HCT116 (cell line): ENCODE data around the gene TSPAN33. TPM values are rescaled to one million over a fixed set of nuclear protein-coding genes. Genes with fewer than 3 reads are reported as not detected.

Experiments used
- ATAC-seq: fragments of 200-7000 bp; cut with Tn5 transposase; 2 replicates; pipeline ENCODE4 v1.9.1; 2020; ENCODE audit warnings: mild to moderate bottlenecking, moderate library complexity
- BruUV-seq: library from RNA; stranded (reverse); fragments of 400-500 nt; replicated peaks from 2 replicates; lab custom pipeline; 2021; lab: Mats Ljungman, UMichigan
- CTCF ChIA-PET: fragments of 300-600 bp; sonication (Branson Sonifier 250); formaldehyde crosslinking; loops from one replicate; lab custom pipeline; 2021; ENCODE audit warnings: antibody characterized with exemption; lab: Charles Lee
- POLR2A ChIA-PET: fragments of 300-600, 350-600 bp; sonication (Branson Sonifier 250); formaldehyde crosslinking; loops from one replicate; lab custom pipeline; 2021; ENCODE audit warnings: antibody characterized with exemption; lab: Charles Lee
- RAD21 ChIA-PET, 2 experiments: fragments of 300-600 bp; sonication (Branson Sonifier 250); formaldehyde crosslinking; loops; one replicate each; lab custom pipeline; 2023; ENCODE audit warnings: low total read pairs in 2 of 2; ENCODE audit not compliant: uncharacterized antibody in 2 of 2, unreplicated experiment in 2 of 2, low non-redundant PET in 1 of 2; lab: Charles Lee
- DNase-seq: peaks from one replicate; pipeline ENCODE4 v3.0.0-alpha.2; 2010; ENCODE audit warnings: low read depth, low spot score
- H2AFZ ChIP-seq: fragments of 200-600 bp; shearing (Covaris generic), sonication (generic); 2 replicates; pipeline ENCODE4 v1.6.1; 2017; ENCODE audit warnings: low read depth, mixed run types, mixed read lengths, antibody characterized with exemption, low read length; ENCODE audit not compliant: poor library complexity, severe bottlenecking
- H3K27ac ChIP-seq: 2 replicates; pipeline ENCODE4 v1.5.1; 2012; ENCODE audit warnings: low read depth, low read length
- H3K27me3 ChIP-seq: fragments of 200-600 bp; sonication (generic); 2 replicates; pipeline ENCODE4 v1.6.1; 2016; ENCODE audit warnings: mixed run types, low read length, mixed read lengths; ENCODE audit not compliant: insufficient read depth
- H3K36me3 ChIP-seq, 2 experiments: fragments of 200-500 bp in 1 of 2; fragments of 200-600 bp in 1 of 2; sonication (Bioruptor generic) in 1 of 2; sonication (generic) in 1 of 2; 2 replicates each; pipeline versions ENCODE4 v1.5.1 to v1.6.1; 2014 to 2016; ENCODE audit warnings: low read length in 2 of 2, inconsistent platforms in 1 of 2, mixed read lengths in 1 of 2, mixed run types in 1 of 2; ENCODE audit not compliant: insufficient read depth in 2 of 2, control insufficient read depth in 1 of 2
- H3K4me1 ChIP-seq, 2 experiments: fragments of 200-600 bp in 1 of 2; sonication (generic) in 1 of 2; 2 replicates each; pipeline versions ENCODE4 v1.5.1 to v1.6.1; 2012 to 2017; ENCODE audit warnings: low read length in 2 of 2, inconsistent platforms in 1 of 2, mild to moderate bottlenecking in 1 of 2, mixed read lengths in 1 of 2, mixed run types in 1 of 2, moderate library complexity in 1 of 2; ENCODE audit not compliant: insufficient read depth in 2 of 2, control insufficient read depth in 1 of 2
- H3K4me2 ChIP-seq: fragments of 200-600 bp; sonication (generic); 2 replicates; pipeline ENCODE4 v1.6.1; 2017; ENCODE audit warnings: mixed run types, low read length, mixed read lengths
- H3K4me3 ChIP-seq, 2 experiments: fragments of 200-600 bp in 1 of 2; sonication (generic) in 1 of 2; replicated peaks in 1 of 2; 2 replicates each; pipeline ENCODE4 v1.5.1; 2011 to 2016; ENCODE audit warnings: low read length in 2 of 2, control low read depth in 1 of 2, low read depth in 1 of 2, mild to moderate bottlenecking in 1 of 2, mixed read lengths in 1 of 2, mixed run types in 1 of 2
- H3K79me2 ChIP-seq: fragments of 200-600 bp; sonication (generic); 2 replicates; pipeline ENCODE4 v1.6.1; 2017; ENCODE audit warnings: mild to moderate bottlenecking, mixed run types, low read length, moderate library complexity, mixed read lengths; ENCODE audit not compliant: insufficient read depth
- H3K9ac ChIP-seq: fragments of 200-600 bp; sonication (generic); 2 replicates; pipeline ENCODE4 v1.6.1; 2016; ENCODE audit warnings: low read length, mixed read lengths
- H3K9me2 ChIP-seq: fragments of 200-600 bp; sonication (generic), shearing (Covaris generic); 2 replicates; pipeline ENCODE4 v1.6.1; 2017; ENCODE audit warnings: mixed run types, mild to moderate bottlenecking, moderate library complexity; ENCODE audit not compliant: insufficient read depth
- H3K9me3 ChIP-seq, 2 experiments: fragments of 200-500 bp in 1 of 2; fragments of 200-600 bp in 1 of 2; sonication (Bioruptor generic) in 1 of 2; sonication (generic) in 1 of 2; 2 replicates each; pipeline ENCODE4 v1.6.1; 2014 to 2017; ENCODE audit warnings: low read length in 2 of 2, mixed read lengths in 2 of 2, inconsistent platforms in 1 of 2, low read depth in 1 of 2, mild to moderate bottlenecking in 1 of 2, mixed run types in 1 of 2, moderate library complexity in 1 of 2; ENCODE audit not compliant: control insufficient read depth in 1 of 2, insufficient read depth in 1 of 2
- H4K20me1 ChIP-seq: fragments of 200-600 bp; sonication (generic), shearing (Covaris generic); 2 replicates; pipeline ENCODE4 v1.6.1; 2017; ENCODE audit warnings: mixed run types, mild to moderate bottlenecking, moderate library complexity; ENCODE audit not compliant: insufficient read depth
- CBX3 ChIP-seq: IDR thresholded peaks from 2 replicates; pipeline ENCODE4 v1.6.1; 2012; ENCODE audit warnings: low read depth
- EZH2phosphoT487 ChIP-seq: fragments of 200-600 bp; IDR thresholded peaks from 2 replicates; pipeline ENCODE4 v1.6.1; 2018; ENCODE audit warnings: antibody characterized with exemption, borderline replicate concordance
- POLR2A ChIP-seq: IDR thresholded peaks from 2 replicates; pipeline ENCODE4 v1.7.0; 2011; ENCODE audit warnings: borderline replicate concordance; ENCODE audit not compliant: insufficient read depth, insufficient read length; ENCODE audit errors: extremely low read depth
- POLR2AphosphoS5 ChIP-seq: IDR thresholded peaks from 2 replicates; pipeline ENCODE4 v1.6.1; 2011; ENCODE audit warnings: mild to moderate bottlenecking, low read depth, low read length, moderate library complexity
- SIN3A ChIP-seq: IDR thresholded peaks from 2 replicates; pipeline ENCODE4 v1.6.1; 2012; ENCODE audit warnings: low read depth
- TCF7L2 ChIP-seq: IDR thresholded peaks from 2 replicates; pipeline ENCODE4 v1.7.0; 2011; ENCODE audit warnings: borderline replicate concordance, inconsistent platforms; ENCODE audit not compliant: insufficient read depth, insufficient read length; ENCODE audit errors: extremely low read depth
- YY1 ChIP-seq: IDR thresholded peaks from 2 replicates; pipeline ENCODE4 v1.6.1; 2011; ENCODE audit warnings: low read length, low read depth, moderate library complexity, mild to moderate bottlenecking; ENCODE audit not compliant: insufficient replicate concordance; ENCODE audit errors: extremely low read depth
- ZFX ChIP-seq: fragments of 450-650 bp; IDR thresholded peaks from 2 replicates; pipeline ENCODE4 v1.6.1; 2017
- intact Hi-C: fragments of 100-400 bp; cut with micrococcal nuclease; formaldehyde crosslinking; loops from 2 replicates; pipeline ENCODE4 v1.10.0; 2022
- total RNA-seq: library from RNA; stranded (reverse); gene quantifications from one replicate; pipeline ENCODE4 v1.2.1, GENCODE V29; 2021; ENCODE audit not compliant: unreplicated experiment
- TF ChIP-seq, protein P1 (sequence below), 3 experiments: fragments of 200-600 bp in 1 of 3; sonication (generic) in 1 of 3; IDR thresholded peaks in 2 of 3; conservative IDR thresholded peaks in 1 of 3; 2 replicates each; pipeline ENCODE4 v1.5.1; 2012 to 2017; ENCODE audit warnings: low read depth in 2 of 3, low read length in 2 of 3, antibody characterized with exemption in 1 of 3, borderline replicate concordance in 1 of 3, control low read depth in 1 of 3, mild to moderate bottlenecking in 1 of 3, mixed read lengths in 1 of 3, mixed run types in 1 of 3, moderate library complexity in 1 of 3; ENCODE audit not compliant: insufficient read depth in 1 of 3
- TF ChIP-seq, protein P2 (sequence below): IDR thresholded peaks from 2 replicates; pipeline ENCODE4 v1.6.1; 2012

TSPAN33 gene
- total RNA-seq, 1 experiment from 2014 or later = 22.2 TPM

DNA sequence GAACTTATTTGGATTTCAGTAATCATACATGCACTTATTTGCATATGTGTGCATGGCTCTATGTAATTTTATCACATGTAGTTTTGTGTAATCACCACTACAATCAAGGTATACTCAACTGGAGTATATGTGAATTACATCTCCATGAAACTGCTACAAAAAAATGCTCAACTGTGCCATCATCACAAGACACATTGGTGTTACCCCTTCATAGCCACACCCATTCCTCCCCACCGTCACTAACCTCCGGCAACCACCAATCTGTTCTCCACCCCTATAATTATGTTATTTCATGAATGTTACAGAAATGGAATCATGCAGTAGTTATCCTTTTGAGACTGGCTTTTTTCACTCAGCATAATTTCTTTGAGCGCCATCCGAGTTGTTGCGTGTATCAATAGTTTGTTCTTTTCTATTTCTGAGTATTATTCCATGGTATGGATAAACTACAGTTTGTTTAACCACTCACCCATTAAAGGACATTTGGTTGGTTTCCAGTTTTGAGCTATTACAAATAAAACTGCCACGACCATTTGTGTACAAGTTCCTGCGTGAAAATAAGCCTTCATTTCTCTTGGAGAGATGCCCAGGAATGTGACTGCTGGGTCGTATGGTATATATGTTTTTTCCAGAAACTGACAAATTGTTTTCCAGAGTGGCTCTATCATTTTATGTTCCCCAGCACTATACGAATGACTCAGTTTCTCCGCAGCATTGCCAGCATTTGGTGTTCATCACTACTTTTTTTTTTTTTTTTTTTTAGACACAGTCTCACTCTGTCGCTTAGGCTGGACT, 32.6 kb downstream of the TSPAN33 start:
- intact Hi-C loops = no loop called here
- Histone ChIP-seq H3K9ac (no peak overlapping the region), H3K4me3 (no peak overlapping the region), H3K4me2 (no peak overlapping the region), H3K36me3 (no peaks in the 10 kb centered on the region), H3K9me3 (no peaks in the 10 kb centered on the region), H3K79me2 (no peaks in the 10 kb centered on the region), H4K20me1 (no peaks in the 10 kb centered on the region), H3K27ac (no peak overlapping the region), H3K27me3 (no peaks in the 10 kb centered on the region), H3K9me2 (no peaks in the 10 kb centered on the region), H2AFZ (no peak overlapping the region), H3K4me1 (no peaks in the 10 kb centered on the region)
- no peak for DNase-seq
- TF ChIP-seq EZH2phosphoT487 (no peak), YY1 (no peak), POLR2A (no peak), TCF7L2 (no peak), ZFX (no peak), CBX3 (no peak), POLR2AphosphoS5 (no peak), SIN3A (no peak)
- TF ChIP-seq, protein P1, sequence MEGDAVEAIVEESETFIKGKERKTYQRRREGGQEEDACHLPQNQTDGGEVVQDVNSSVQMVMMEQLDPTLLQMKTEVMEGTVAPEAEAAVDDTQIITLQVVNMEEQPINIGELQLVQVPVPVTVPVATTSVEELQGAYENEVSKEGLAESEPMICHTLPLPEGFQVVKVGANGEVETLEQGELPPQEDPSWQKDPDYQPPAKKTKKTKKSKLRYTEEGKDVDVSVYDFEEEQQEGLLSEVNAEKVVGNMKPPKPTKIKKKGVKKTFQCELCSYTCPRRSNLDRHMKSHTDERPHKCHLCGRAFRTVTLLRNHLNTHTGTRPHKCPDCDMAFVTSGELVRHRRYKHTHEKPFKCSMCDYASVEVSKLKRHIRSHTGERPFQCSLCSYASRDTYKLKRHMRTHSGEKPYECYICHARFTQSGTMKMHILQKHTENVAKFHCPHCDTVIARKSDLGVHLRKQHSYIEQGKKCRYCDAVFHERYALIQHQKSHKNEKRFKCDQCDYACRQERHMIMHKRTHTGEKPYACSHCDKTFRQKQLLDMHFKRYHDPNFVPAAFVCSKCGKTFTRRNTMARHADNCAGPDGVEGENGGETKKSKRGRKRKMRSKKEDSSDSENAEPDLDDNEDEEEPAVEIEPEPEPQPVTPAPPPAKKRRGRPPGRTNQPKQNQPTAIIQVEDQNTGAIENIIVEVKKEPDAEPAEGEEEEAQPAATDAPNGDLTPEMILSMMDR (IDR thresholded peaks at IDR 0.05 in 2 of 3, conservative IDR thresholded peaks at IDR 0.05 in 1 of 3; ENCODE audit: borderline replicate concordance in 1 of 3, insufficient read depth in 1 of 3, low read depth in 2 of 3, low read length in 2 of 3) = no peak
- TF ChIP-seq, protein P2, sequence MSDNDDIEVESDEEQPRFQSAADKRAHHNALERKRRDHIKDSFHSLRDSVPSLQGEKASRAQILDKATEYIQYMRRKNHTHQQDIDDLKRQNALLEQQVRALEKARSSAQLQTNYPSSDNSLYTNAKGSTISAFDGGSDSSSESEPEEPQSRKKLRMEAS = no peak
- ChIA-PET POLR2A (no interaction called here), RAD21 (no interaction called here), CTCF (interaction anchor here (3.2 kb wide), 1 partner anchor 14 kb away, joined by 15 read pairs; no protein-coding TSS in a partner anchor)
- no peak for ATAC-seq
- no TSS peak for BruUV-seq
